ENCODE data around the gene CDK15. TPM values are rescaled to one million over a fixed set of nuclear protein-coding genes. Genes with fewer than 3 reads are reported as not detected.

CDK15 gene
- total RNA-seq, 1 experiment from 2014 or later = not detected

- Mint-ChIP-seq H3K36me3 (no peaks in the 10 kb centered on the region), H3K27me3 (ENCODE audit: low read depth) (no peaks in the 10 kb centered on the region), H3K4me3 (no peak overlapping the region), H3K4me1 (peaks cover 15% of the 10 kb centered on the region), H3K27ac (no peak overlapping the region), H3K9me3 (peaks cover 4% of the 10 kb centered on the region)
- CTCF ChIA-PET = interaction anchor here (0.8 kb wide), 1 partner anchor 24 kb away, joined by 3 read pairs; no protein-coding TSS in a partner anchor
- POLR2A ChIA-PET = interaction anchor here (0.7 kb wide), 1 partner anchor 135 kb away, joined by 5 read pairs; no protein-coding TSS in a partner anchor
- TF ChIP-seq MAX (CRISPR knock-in tag; IDR thresholded peaks at IDR 0.05) (no peak), GRHL2 (CRISPR knock-in tag; IDR thresholded peaks at IDR 0.05; ENCODE audit: insufficient replicate concordance, severe bottlenecking) (no peak), ZNF263 (CRISPR knock-in tag; IDR thresholded peaks at IDR 0.05; ENCODE audit: low read depth) (no peak), JUN (CRISPR knock-in tag; IDR thresholded peaks at IDR 0.05) (no peak), ZBTB21 (CRISPR knock-in tag; IDR thresholded peaks at IDR 0.05; ENCODE audit: borderline replicate concordance) (no peak), NFATC4 (CRISPR knock-in tag; IDR thresholded peaks at IDR 0.05) (no peak), PRDM15 (CRISPR knock-in tag; IDR thresholded peaks at IDR 0.05) (no peak), SOX15 (CRISPR knock-in tag; IDR thresholded peaks at IDR 0.05) (no peak), ARID4B (CRISPR knock-in tag; IDR thresholded peaks at IDR 0.05; ENCODE audit: borderline replicate concordance) (no peak), NR3C1 (CRISPR knock-in tag; conservative IDR thresholded peaks at IDR 0.05; ENCODE audit: low read depth) (no peak), GABPB1 (CRISPR knock-in tag; IDR thresholded peaks at IDR 0.05) (no peak), PREB (CRISPR knock-in tag; IDR thresholded peaks at IDR 0.05; ENCODE audit: borderline replicate concordance) (no peak), IRF2 (CRISPR knock-in tag; IDR thresholded peaks at IDR 0.05; ENCODE audit: borderline replicate concordance, low read depth) (no peak), FOXJ3 (CRISPR knock-in tag; IDR thresholded peaks at IDR 0.05; ENCODE audit: borderline replicate concordance) (no peak)
- TF ChIP-seq, protein P1, sequence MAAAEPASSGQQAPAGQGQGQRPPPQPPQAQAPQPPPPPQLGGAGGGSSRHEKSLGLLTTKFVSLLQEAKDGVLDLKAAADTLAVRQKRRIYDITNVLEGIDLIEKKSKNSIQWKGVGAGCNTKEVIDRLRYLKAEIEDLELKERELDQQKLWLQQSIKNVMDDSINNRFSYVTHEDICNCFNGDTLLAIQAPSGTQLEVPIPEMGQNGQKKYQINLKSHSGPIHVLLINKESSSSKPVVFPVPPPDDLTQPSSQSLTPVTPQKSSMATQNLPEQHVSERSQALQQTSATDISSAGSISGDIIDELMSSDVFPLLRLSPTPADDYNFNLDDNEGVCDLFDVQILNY (CRISPR knock-in tag; IDR thresholded peaks at IDR 0.05) = no peak
- TF ChIP-seq, protein P2, sequence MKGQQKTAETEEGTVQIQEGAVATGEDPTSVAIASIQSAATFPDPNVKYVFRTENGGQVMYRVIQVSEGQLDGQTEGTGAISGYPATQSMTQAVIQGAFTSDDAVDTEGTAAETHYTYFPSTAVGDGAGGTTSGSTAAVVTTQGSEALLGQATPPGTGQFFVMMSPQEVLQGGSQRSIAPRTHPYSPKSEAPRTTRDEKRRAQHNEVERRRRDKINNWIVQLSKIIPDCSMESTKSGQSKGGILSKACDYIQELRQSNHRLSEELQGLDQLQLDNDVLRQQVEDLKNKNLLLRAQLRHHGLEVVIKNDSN (CRISPR knock-in tag; IDR thresholded peaks at IDR 0.05) = no peak
- TF ChIP-seq, protein P3, sequence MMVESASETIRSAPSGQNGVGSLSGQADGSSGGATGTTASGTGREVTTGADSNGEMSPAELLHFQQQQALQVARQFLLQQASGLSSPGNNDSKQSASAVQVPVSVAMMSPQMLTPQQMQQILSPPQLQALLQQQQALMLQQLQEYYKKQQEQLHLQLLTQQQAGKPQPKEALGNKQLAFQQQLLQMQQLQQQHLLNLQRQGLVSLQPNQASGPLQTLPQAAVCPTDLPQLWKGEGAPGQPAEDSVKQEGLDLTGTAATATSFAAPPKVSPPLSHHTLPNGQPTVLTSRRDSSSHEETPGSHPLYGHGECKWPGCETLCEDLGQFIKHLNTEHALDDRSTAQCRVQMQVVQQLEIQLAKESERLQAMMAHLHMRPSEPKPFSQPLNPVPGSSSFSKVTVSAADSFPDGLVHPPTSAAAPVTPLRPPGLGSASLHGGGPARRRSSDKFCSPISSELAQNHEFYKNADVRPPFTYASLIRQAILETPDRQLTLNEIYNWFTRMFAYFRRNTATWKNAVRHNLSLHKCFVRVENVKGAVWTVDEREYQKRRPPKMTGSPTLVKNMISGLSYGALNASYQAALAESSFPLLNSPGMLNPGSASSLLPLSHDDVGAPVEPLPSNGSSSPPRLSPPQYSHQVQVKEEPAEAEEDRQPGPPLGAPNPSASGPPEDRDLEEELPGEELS (CRISPR knock-in tag; IDR thresholded peaks at IDR 0.05) = no peak
- TF ChIP-seq, protein P4, sequence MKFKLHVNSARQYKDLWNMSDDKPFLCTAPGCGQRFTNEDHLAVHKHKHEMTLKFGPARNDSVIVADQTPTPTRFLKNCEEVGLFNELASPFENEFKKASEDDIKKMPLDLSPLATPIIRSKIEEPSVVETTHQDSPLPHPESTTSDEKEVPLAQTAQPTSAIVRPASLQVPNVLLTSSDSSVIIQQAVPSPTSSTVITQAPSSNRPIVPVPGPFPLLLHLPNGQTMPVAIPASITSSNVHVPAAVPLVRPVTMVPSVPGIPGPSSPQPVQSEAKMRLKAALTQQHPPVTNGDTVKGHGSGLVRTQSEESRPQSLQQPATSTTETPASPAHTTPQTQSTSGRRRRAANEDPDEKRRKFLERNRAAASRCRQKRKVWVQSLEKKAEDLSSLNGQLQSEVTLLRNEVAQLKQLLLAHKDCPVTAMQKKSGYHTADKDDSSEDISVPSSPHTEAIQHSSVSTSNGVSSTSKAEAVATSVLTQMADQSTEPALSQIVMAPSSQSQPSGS (CRISPR knock-in tag; IDR thresholded peaks at IDR 0.05; ENCODE audit: borderline replicate concordance, low read depth) = no peak
- TF ChIP-seq, protein P5, sequence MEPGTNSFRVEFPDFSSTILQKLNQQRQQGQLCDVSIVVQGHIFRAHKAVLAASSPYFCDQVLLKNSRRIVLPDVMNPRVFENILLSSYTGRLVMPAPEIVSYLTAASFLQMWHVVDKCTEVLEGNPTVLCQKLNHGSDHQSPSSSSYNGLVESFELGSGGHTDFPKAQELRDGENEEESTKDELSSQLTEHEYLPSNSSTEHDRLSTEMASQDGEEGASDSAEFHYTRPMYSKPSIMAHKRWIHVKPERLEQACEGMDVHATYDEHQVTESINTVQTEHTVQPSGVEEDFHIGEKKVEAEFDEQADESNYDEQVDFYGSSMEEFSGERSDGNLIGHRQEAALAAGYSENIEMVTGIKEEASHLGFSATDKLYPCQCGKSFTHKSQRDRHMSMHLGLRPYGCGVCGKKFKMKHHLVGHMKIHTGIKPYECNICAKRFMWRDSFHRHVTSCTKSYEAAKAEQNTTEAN (CRISPR knock-in tag; IDR thresholded peaks at IDR 0.05) = no peak
- DNase-seq (ENCODE audit: low spot score) = no peak
- ATAC-seq = no peak
Observed at GRCh38 chr2:201837391-201837790, 31.1 kb downstream of the CDK15 start.

Measured in WTC11 (cell line).